HEK293T (cell line): ENCODE results near the gene C10orf95.

ENCODE experiments used
- ARNT ChIP-seq: fragments of 450-650 bp; IDR thresholded peaks from 2 replicates; pipeline ENCODE4 v1.6.1; 2017; ENCODE audit warnings: mild to moderate bottlenecking
- BHLHE40 ChIP-seq: fragments of 450-650 bp; IDR thresholded peaks from 2 replicates; pipeline ENCODE4 v1.6.1; 2016; ENCODE audit warnings: mild to moderate bottlenecking, moderate library complexity, borderline replicate concordance
- ELF4 ChIP-seq: fragments of 450-650 bp; IDR thresholded peaks from 2 replicates; pipeline ENCODE4 v1.6.1; 2017; ENCODE audit warnings: antibody characterized with exemption
- FOXA1 ChIP-seq: fragments of 450-650 bp; IDR thresholded peaks from 2 replicates; pipeline ENCODE4 v1.6.1; 2016; ENCODE audit warnings: mild to moderate bottlenecking
- FOXK2 ChIP-seq: fragments of 450-650 bp; IDR thresholded peaks from 2 replicates; pipeline ENCODE4 v1.6.1; 2016; ENCODE audit warnings: mild to moderate bottlenecking
- FOXM1 ChIP-seq: fragments of 450-650 bp; IDR thresholded peaks from 2 replicates; pipeline ENCODE4 v1.6.1; 2017; ENCODE audit warnings: mild to moderate bottlenecking, borderline replicate concordance
- HDGF ChIP-seq: fragments of 450-650 bp; IDR thresholded peaks from 2 replicates; pipeline ENCODE4 v1.6.1; 2017; ENCODE audit warnings: antibody characterized with exemption, borderline replicate concordance
- L3MBTL2 ChIP-seq: fragments of 450-650 bp; conservative IDR thresholded peaks from 2 replicates; pipeline ENCODE4 v1.6.1; 2016; ENCODE audit warnings: mild to moderate bottlenecking
- NFRKB ChIP-seq: fragments of 450-650 bp; IDR thresholded peaks from 2 replicates; pipeline ENCODE4 v1.6.1; 2016; ENCODE audit warnings: mild to moderate bottlenecking, moderate library complexity
- SP1 ChIP-seq: fragments of 450-650 bp; IDR thresholded peaks from 2 replicates; pipeline ENCODE4 v1.6.1; 2017
- TARDBP ChIP-seq: fragments of 450-650 bp; IDR thresholded peaks from 2 replicates; pipeline ENCODE4 v1.6.1; 2016

- TF ChIP-seq FOXK2 (no peak), FOXA1 (no peak), ARNT (no peak), NFRKB (no peak), BHLHE40 (no peak), ELF4 (no peak), TARDBP (no peak), FOXM1 (no peak), SP1 (no peak), L3MBTL2 (no peak), HDGF (no peak)
These were observed 24.2 kb upstream of the C10orf95 start for GRCh38 chr10:102475451-102476040.
